Fibroblast of pulmonary artery (primary cell): ENCODE data around the gene MAP3K10.

Experiments
- DNase-seq: peaks from one replicate; pipeline ENCODE4 v3.0.0-alpha.2; 2010; ENCODE audit warnings: low read depth
- H3K4me3 ChIP-seq: replicated peaks from 2 replicates; pipeline ENCODE4 v1.5.1; 2011; ENCODE audit warnings: low read depth, mild to moderate bottlenecking, control low read depth, low read length, moderate library complexity
- TF ChIP-seq, protein P1 (sequence below): IDR thresholded peaks from 2 replicates; pipeline ENCODE4 v1.5.1; 2011; ENCODE audit warnings: mild to moderate bottlenecking, control low read depth, low read length, inconsistent platforms; ENCODE audit errors: missing control alignments

The MAP3K10 gene

DNA sequence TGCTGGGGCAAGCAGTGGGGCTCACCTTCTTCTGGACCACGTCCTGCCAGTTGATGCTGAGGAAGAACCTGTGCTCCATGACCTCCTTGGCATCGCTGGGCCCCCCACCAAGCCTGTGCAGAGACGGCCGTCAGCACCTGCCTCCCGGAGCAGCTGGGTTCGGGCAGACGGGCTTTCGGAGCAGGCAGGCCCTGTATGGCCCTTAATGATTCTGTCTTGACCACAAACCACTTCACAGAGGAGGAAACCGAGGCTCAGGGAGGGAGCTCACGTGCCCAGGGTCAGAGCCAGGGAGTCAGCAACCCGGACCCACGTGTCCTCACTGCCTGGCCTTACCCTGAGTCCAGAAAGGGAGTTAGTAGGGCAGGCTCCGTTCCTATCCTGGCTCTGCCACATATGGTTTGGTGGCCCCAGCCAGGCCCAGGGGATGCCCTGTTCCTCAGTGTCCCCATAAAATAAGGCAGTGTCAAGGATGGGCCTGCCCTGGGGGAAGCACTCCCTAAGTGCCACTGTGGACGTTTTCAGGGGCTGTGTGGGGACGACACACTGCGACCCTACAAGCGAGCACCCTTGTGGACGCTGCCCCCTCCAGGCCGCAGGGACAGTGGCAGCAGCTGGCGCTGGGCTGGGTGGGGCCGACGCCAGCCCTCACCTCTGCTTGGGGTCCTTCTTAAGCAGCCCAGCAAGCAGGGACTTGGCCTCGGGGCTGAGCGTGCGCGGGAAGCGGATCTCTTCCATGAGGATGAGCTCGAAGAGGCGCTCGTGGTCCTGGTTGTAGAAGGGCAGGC lies 44.2 kb downstream of the MAP3K10 start:
- H3K4me3 ChIP-seq = no peak overlapping the region
- DNase-seq = no peak
- TF ChIP-seq, protein P1, sequence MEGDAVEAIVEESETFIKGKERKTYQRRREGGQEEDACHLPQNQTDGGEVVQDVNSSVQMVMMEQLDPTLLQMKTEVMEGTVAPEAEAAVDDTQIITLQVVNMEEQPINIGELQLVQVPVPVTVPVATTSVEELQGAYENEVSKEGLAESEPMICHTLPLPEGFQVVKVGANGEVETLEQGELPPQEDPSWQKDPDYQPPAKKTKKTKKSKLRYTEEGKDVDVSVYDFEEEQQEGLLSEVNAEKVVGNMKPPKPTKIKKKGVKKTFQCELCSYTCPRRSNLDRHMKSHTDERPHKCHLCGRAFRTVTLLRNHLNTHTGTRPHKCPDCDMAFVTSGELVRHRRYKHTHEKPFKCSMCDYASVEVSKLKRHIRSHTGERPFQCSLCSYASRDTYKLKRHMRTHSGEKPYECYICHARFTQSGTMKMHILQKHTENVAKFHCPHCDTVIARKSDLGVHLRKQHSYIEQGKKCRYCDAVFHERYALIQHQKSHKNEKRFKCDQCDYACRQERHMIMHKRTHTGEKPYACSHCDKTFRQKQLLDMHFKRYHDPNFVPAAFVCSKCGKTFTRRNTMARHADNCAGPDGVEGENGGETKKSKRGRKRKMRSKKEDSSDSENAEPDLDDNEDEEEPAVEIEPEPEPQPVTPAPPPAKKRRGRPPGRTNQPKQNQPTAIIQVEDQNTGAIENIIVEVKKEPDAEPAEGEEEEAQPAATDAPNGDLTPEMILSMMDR = peak; percentile 13

- no peak overlapping the region for H3K4me3 ChIP-seq
- no peak for DNase-seq
- TF ChIP-seq, protein P1 = no peak
These were observed 44.8 kb downstream of the MAP3K10 start for GRCh38 chr19:40236026-40236355.

GRCh38 chr19:40236366-40236765 lies 45.1 kb downstream of the MAP3K10 start:
- H3K4me3 ChIP-seq = no peak overlapping the region
- TF ChIP-seq, protein P1 = no peak
- no peak for DNase-seq

- no peak overlapping the region for H3K4me3 ChIP-seq
- TF ChIP-seq, protein P1 = no peak
- no peak for DNase-seq
These were observed 46.6 kb downstream of the MAP3K10 start for GRCh38 chr19:40237791-40238190.

DNA sequence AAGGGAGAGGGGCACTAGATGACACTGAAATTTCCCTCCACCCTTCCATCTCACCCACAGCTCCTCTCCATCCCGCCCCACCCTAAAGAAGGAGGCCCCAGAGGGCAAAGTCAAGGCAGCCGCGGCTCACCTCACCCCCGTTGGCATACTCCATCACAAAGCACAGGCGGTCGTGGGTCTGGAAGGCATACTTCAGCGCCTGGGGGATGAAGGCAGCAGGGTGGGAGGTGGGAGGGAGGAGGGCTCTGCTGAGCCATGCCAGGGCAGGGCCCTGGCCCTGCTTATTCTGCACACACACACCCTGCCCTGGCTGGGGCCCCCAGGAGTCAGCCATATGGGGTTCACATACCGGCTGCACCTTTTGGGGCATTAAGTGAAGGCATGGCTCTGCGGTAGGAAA lies 47.5 kb downstream of the MAP3K10 start:
- TF ChIP-seq, protein P1 = no peak
- DNase-seq = no peak
- H3K4me3 ChIP-seq = no peak overlapping the region

DNA sequence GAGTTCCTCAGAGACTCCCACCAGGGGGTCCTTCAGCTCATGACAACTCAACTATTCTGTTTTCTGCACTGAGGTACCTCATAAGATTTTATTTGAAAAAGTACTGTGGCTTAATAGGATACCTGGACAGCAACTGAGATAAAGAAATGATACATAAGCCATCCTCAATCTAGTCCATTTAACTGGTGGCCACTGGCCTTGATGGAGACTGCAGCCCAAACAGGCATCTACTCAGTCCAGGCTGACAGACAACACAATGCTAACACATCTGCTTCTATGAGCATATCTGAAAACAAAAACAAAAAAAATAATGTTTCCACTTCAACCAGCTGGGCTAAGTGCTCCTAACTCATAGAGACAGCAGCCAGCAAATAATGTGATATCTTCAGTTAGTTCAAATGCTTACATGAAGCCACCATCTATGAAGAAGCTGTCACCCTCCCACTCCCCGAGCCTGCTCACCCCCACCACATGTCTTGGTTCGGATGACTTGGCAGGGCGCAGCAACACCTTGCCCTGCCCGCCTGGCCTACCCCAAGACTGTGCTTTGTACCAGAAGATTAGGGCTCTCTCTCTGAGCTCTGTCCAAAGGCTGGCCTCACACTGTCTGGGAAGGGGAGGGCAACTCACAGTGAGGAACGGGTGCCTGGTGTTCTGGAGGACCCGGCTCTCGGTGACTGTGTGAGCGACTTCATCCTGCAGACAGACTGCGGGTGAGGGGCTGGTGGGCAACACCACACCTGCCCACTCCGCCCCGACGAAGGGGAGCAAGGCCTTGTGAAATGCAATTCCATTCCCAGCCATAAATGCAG lies 48.4 kb downstream of the MAP3K10 start:
- TF ChIP-seq, protein P1 = no peak
- no peak overlapping the region for H3K4me3 ChIP-seq
- no peak for DNase-seq
